RWPE2 (cell line): ENCODE results near the gene DPF1.

Experiments
- ATAC-seq: fragments of 200-7000 bp; cut with Tn5 transposase; 3 replicates; pipeline ENCODE4 v1.9.1; 2021; ENCODE audit warnings: low read depth
- DNase-seq: peaks from one replicate; pipeline ENCODE4 v3.0.0-alpha.2; 2020; ENCODE audit warnings: low spot score
- H3K27ac ChIP-seq: fragments of 450-650 bp; 2 replicates; pipeline ENCODE4 v1.5.1; 2017; ENCODE audit warnings: mild to moderate bottlenecking; ENCODE audit not compliant: poor library complexity, severe bottlenecking
- H3K27me3 ChIP-seq: fragments of 250-450 bp; sonication (Bioruptor Pico); 2 replicates; pipeline ENCODE4 v1.5.1; 2021; ENCODE audit warnings: mild to moderate bottlenecking, moderate library complexity; ENCODE audit not compliant: insufficient read depth, poor library complexity, severe bottlenecking
- H3K36me3 ChIP-seq: fragments of 250-450 bp; sonication (Bioruptor Pico); 2 replicates; pipeline ENCODE4 v1.5.1; 2020; ENCODE audit warnings: low read depth, mild to moderate bottlenecking, moderate library complexity
- H3K4me1 ChIP-seq: fragments of 250-450 bp; sonication (Bioruptor Pico); 2 replicates; pipeline ENCODE4 v1.5.1; 2021; ENCODE audit warnings: mild to moderate bottlenecking, moderate library complexity; ENCODE audit not compliant: insufficient read depth, poor library complexity, severe bottlenecking
- H3K4me3 ChIP-seq: fragments of 250-450 bp; sonication (Bioruptor Pico); 2 replicates; pipeline ENCODE4 v1.5.1; 2021; ENCODE audit warnings: mild to moderate bottlenecking, moderate library complexity; ENCODE audit not compliant: severe bottlenecking
- H3K9me3 ChIP-seq: fragments of 250-450 bp; sonication (Bioruptor Pico); 2 replicates; pipeline ENCODE4 v1.5.1; 2021; ENCODE audit warnings: mild to moderate bottlenecking, moderate library complexity; ENCODE audit not compliant: severe bottlenecking
- CTCF ChIP-seq: fragments of 450-650 bp; IDR thresholded peaks from one replicate; pipeline ENCODE4 v1.5.1; 2017; ENCODE audit warnings: mild to moderate bottlenecking, moderate library complexity; ENCODE audit not compliant: poor library complexity, severe bottlenecking

The DPF1 gene

GRCh38 chr19:38213469-38213868 is 10.6 kb downstream of the DPF1 start:
- no peak for ATAC-seq
- no peaks in the 10 kb centered on the region for H3K27me3 ChIP-seq

GRCh38 chr19:38211766-38212165 is 12.3 kb downstream of the DPF1 start:
- H3K27ac ChIP-seq, result no peak overlapping the region
- no peak overlapping the region for H3K4me3 ChIP-seq
- H3K9me3 ChIP-seq, result no peaks in the 10 kb centered on the region
- H3K27me3 ChIP-seq, result no peaks in the 10 kb centered on the region
- peaks cover 8% of the 10 kb centered on the region for H3K4me1 ChIP-seq
- DNase-seq, result no peak
- ATAC-seq, result no peak
- TF ChIP-seq CTCF, result no peak
- H3K36me3 ChIP-seq, result no peaks in the 10 kb centered on the region

More at GRCh38 chr19:38213469-38213868, 10.6 kb downstream of the DPF1 start:
- H3K4me3 ChIP-seq, result no peak overlapping the region
- no peak overlapping the region for H3K27ac ChIP-seq
- peaks cover 8% of the 10 kb centered on the region for H3K4me1 ChIP-seq
- TF ChIP-seq CTCF, result no peak
- DNase-seq, result no peak
- H3K9me3 ChIP-seq, result no peaks in the 10 kb centered on the region
- peaks cover 4% of the 10 kb centered on the region for H3K36me3 ChIP-seq

GRCh38 chr19:38211151-38211591 is 12.9 kb downstream of the DPF1 start:
- Histone ChIP-seq H3K4me1 (peaks cover 8% of the 10 kb centered on the region), H3K27me3 (no peaks in the 10 kb centered on the region), H3K9me3 (no peaks in the 10 kb centered on the region), H3K4me3 (no peak overlapping the region), H3K36me3 (0 out of 2 replicates have a peak, but pooled peaks cover 5% of the 10 kb centered on the region), H3K27ac (no peak overlapping the region)
- ATAC-seq (no peak), DNase-seq (no peak)
- no peak for TF ChIP-seq CTCF

GRCh38 chr19:38210458-38210987 is 13.5 kb downstream of the DPF1 start:
- DNase-seq, result no peak
- no peak for TF ChIP-seq CTCF
- Histone ChIP-seq H3K27ac (no peak overlapping the region), H3K27me3 (no peaks in the 10 kb centered on the region), H3K9me3 (no peaks in the 10 kb centered on the region), H3K4me3 (no peak overlapping the region), H3K36me3 (0 out of 2 replicates have a peak, but pooled peaks cover 5% of the 10 kb centered on the region), H3K4me1 (peaks cover 8% of the 10 kb centered on the region)
- no peak for ATAC-seq

- ATAC-seq (peak; percentile 45), DNase-seq (no peak)
- peaks cover 8% of the 10 kb centered on the region for H3K36me3 ChIP-seq
- H3K27ac ChIP-seq, result peak overlapping the region; percentile 14
- H3K4me1 ChIP-seq, result peaks cover 8% of the 10 kb centered on the region
- no peaks in the 10 kb centered on the region for H3K27me3 ChIP-seq
- no peaks in the 10 kb centered on the region for H3K9me3 ChIP-seq
- H3K4me3 ChIP-seq, result no peak overlapping the region
- no peak for TF ChIP-seq CTCF
Measured at GRCh38 chr19:38209671-38210457, 14.2 kb downstream of the DPF1 start.
